CD4-positive, alpha-beta T cell (primary cell): ENCODE data around the gene SEC24D. TPM values are rescaled to one million over a fixed set of nuclear protein-coding genes. Genes with fewer than 3 reads are reported as not detected.

Experiments
- ATAC-seq: fragments of 200-7000 bp; cut with Tn5 transposase; one replicate; pipeline ENCODE4 v1.10.0; 2022; ENCODE audit warnings: mild to moderate bottlenecking; ENCODE audit not compliant: poor library complexity
- CTCF ChIA-PET: fragments of 350-600 bp; sonication (Branson Sonifier 250); formaldehyde crosslinking; loops from one replicate; lab custom pipeline; 2021; ENCODE audit warnings: antibody characterized with exemption, inconsistent platforms; lab: Charles Lee
- POLR2A ChIA-PET: fragments of 350-600 bp; sonication (Branson Sonifier 250); formaldehyde crosslinking; loops from one replicate; lab custom pipeline; 2021; ENCODE audit warnings: antibody characterized with exemption, inconsistent platforms; lab: Charles Lee
- DNase-seq, 14 experiments: peaks; one replicate each; pipeline ENCODE4 v3.0.0-alpha.2; 2013 to 2020; ENCODE audit warnings: mixed read lengths in 2 of 14
- H3K27ac ChIP-seq, 2 donors: one replicate each; pipeline versions ENCODE4 v1.5.1 to v1.7.0; 2013; ENCODE audit warnings: low read length in 2 of 2, low read depth in 1 of 2, mild to moderate bottlenecking in 1 of 2
- H3K27me3 ChIP-seq, 2 experiments: 1 replicate in 1 of 2; 2 replicates in 1 of 2; pipeline versions ENCODE4 v1.6.1 to v1.7.0; 2013; ENCODE audit warnings: low read length in 2 of 2, control low read depth in 1 of 2, mild to moderate bottlenecking in 1 of 2, moderate library complexity in 1 of 2; ENCODE audit not compliant: insufficient read depth in 2 of 2, control insufficient read depth in 1 of 2
- H3K36me3 ChIP-seq: one replicate; pipeline ENCODE4 v1.6.1; 2013; ENCODE audit warnings: low read length, control low read depth; ENCODE audit not compliant: insufficient read depth
- H3K4me1 ChIP-seq: one replicate; pipeline ENCODE4 v1.6.1; 2013; ENCODE audit warnings: low read length, control low read depth; ENCODE audit not compliant: insufficient read depth
- H3K4me3 ChIP-seq: one replicate; pipeline ENCODE4 v1.5.1; 2013; ENCODE audit warnings: mild to moderate bottlenecking, low read length, moderate library complexity
- H3K9me3 ChIP-seq, 2 experiments: 1 replicate in 1 of 2; 2 replicates in 1 of 2; pipeline versions ENCODE4 v1.6.1 to v1.7.0; 2013; ENCODE audit warnings: low read length in 2 of 2, mild to moderate bottlenecking in 2 of 2, control low read depth in 1 of 2, moderate library complexity in 1 of 2; ENCODE audit not compliant: control insufficient read depth in 1 of 2, insufficient read depth in 1 of 2
- H3K27ac Mint-ChIP-seq: one replicate; pipeline ENCODE4 v1.8.0; 2020; ENCODE audit warnings: mixed read lengths
- H3K27me3 Mint-ChIP-seq: one replicate; pipeline ENCODE4 v1.8.0; 2021; ENCODE audit warnings: mixed read lengths
- H3K36me3 Mint-ChIP-seq: one replicate; pipeline ENCODE4 v1.8.0; 2021; ENCODE audit warnings: low read depth, mixed read lengths
- H3K4me1 Mint-ChIP-seq: one replicate; pipeline ENCODE4 v1.8.0; 2021; ENCODE audit warnings: low read depth, mixed read lengths
- H3K4me3 Mint-ChIP-seq: one replicate; pipeline ENCODE4 v1.8.0; 2020; ENCODE audit warnings: mild to moderate bottlenecking, mixed read lengths
- H3K9me3 Mint-ChIP-seq: one replicate; pipeline ENCODE4 v1.8.0; 2020; ENCODE audit warnings: mixed read lengths
- CTCF ChIP-seq: fragments of 200-600 bp; IDR thresholded peaks from one replicate; pipeline ENCODE4 v1.8.0; 2022; ENCODE audit warnings: antibody characterized with exemption, mild to moderate bottlenecking
- intact Hi-C, 2 experiments: fragments of 100-400 bp; cut with DNase I in 1 of 2; cut with micrococcal nuclease in 1 of 2; formaldehyde crosslinking; loops; one replicate each; pipeline versions ENCODE4 v1.15.1 to v1.9.0; 2023 to 2025; cut with DNase I, micrococcal nuclease
- total RNA-seq, 174 experiments: library from RNA in 2 of 174; stranded (reverse) in 2 of 174; gene quantifications; one replicate each; pipeline ENCODE4 v1.2.3 and lab custom pipeline; 2021 to 2026

Gene SEC24D
- total RNA-seq, 2 experiments from 2014 or later, result 13.9 to 14.8 TPM

GRCh38 chr4:118772081-118772766 lies 63.7 kb downstream of the SEC24D start:
- peak in 3 of 14 experiments; percentile 63 to 64 (median 63) for DNase-seq
- no peak overlapping the region for H3K27ac Mint-ChIP-seq
- H3K27me3 Mint-ChIP-seq, result no peaks in the 10 kb centered on the region
- peak; percentile 75 for TF ChIP-seq CTCF
- Histone ChIP-seq H3K27me3 (no peaks in the 10 kb centered on the region), H3K27ac (no peak overlapping the region), H3K9me3 (no peaks in the 10 kb centered on the region), H3K4me1 (no peaks in the 10 kb centered on the region), H3K36me3 (peaks cover 7% of the 10 kb centered on the region), H3K4me3 (no peak overlapping the region)
- CTCF ChIA-PET, result interaction anchor here (1.0 to 1.3 kb wide), 4 partner anchors 13 to 178 kb away, joined by 3 to 10 read pairs (median 6); no protein-coding TSS in a partner anchor
- H3K36me3 Mint-ChIP-seq, result peaks cover 15% of the 10 kb centered on the region
- ATAC-seq, result peak; percentile 72
- H3K4me3 Mint-ChIP-seq, result no peak overlapping the region
- POLR2A ChIA-PET, result interaction anchor here (0.6 kb wide), 1 partner anchor 116 kb away, joined by 3 read pairs; the partner anchor contains the start of gene SYNPO2
- H3K9me3 Mint-ChIP-seq, result no peaks in the 10 kb centered on the region
- intact Hi-C loops, result loop anchor here (1.0 to 5.0 kb wide), 4 partner anchors 93 to 513 kb away; no protein-coding TSS in a partner anchor
- no peaks in the 10 kb centered on the region for H3K4me1 Mint-ChIP-seq

GRCh38 chr4:118770741-118771187 lies 65.2 kb downstream of the SEC24D start:
- ChIA-PET POLR2A (no interaction called here), CTCF (interaction anchor here (1.3 kb wide), 1 partner anchor 94 kb away, joined by 7 read pairs; no protein-coding TSS in a partner anchor)
- Mint-ChIP-seq H3K27ac (no peak overlapping the region), H3K36me3 (peaks cover 28% of the 10 kb centered on the region), H3K4me1 (no peaks in the 10 kb centered on the region), H3K27me3 (no peaks in the 10 kb centered on the region), H3K4me3 (no peak overlapping the region), H3K9me3 (no peaks in the 10 kb centered on the region)
- Histone ChIP-seq H3K27ac (no peak overlapping the region), H3K27me3 (no peaks in the 10 kb centered on the region), H3K9me3 (no peaks in the 10 kb centered on the region), H3K4me3 (no peak overlapping the region), H3K4me1 (no peaks in the 10 kb centered on the region), H3K36me3 (peaks cover 21% of the 10 kb centered on the region)
- no peak for TF ChIP-seq CTCF
- intact Hi-C loops, result loop anchor here in 1 of 2 experiments (5.0 kb wide), 1 partner anchor 272 kb away; no protein-coding TSS in a partner anchor
- ATAC-seq (no peak), DNase-seq (no peak)

GRCh38 chr4:118769161-118769560 lies 66.8 kb downstream of the SEC24D start:
- H3K4me3 ChIP-seq, result no peak overlapping the region
- H3K9me3 ChIP-seq, result no peaks in the 10 kb centered on the region
- Mint-ChIP-seq H3K9me3 (no peaks in the 10 kb centered on the region), H3K4me1 (no peaks in the 10 kb centered on the region), H3K4me3 (no peak overlapping the region), H3K27me3 (no peaks in the 10 kb centered on the region), H3K36me3 (peaks cover 41% of the 10 kb centered on the region), H3K27ac (no peak overlapping the region)
- CTCF ChIA-PET, result interaction anchor here (1.9 kb wide), 1 partner anchor 96 kb away, joined by 5 read pairs; no protein-coding TSS in a partner anchor
- no peak overlapping the region for H3K27ac ChIP-seq
- no peak for DNase-seq
- intact Hi-C loops, result no loop called here
- H3K4me1 ChIP-seq, result no peaks in the 10 kb centered on the region
- no peaks in the 10 kb centered on the region for H3K27me3 ChIP-seq
- ATAC-seq, result no peak
- peaks cover 29% of the 10 kb centered on the region for H3K36me3 ChIP-seq
- TF ChIP-seq CTCF, result no peak
- POLR2A ChIA-PET, result no interaction called here
